ENCODE data around the gene RFWD3.

Gene RFWD3

DNA sequence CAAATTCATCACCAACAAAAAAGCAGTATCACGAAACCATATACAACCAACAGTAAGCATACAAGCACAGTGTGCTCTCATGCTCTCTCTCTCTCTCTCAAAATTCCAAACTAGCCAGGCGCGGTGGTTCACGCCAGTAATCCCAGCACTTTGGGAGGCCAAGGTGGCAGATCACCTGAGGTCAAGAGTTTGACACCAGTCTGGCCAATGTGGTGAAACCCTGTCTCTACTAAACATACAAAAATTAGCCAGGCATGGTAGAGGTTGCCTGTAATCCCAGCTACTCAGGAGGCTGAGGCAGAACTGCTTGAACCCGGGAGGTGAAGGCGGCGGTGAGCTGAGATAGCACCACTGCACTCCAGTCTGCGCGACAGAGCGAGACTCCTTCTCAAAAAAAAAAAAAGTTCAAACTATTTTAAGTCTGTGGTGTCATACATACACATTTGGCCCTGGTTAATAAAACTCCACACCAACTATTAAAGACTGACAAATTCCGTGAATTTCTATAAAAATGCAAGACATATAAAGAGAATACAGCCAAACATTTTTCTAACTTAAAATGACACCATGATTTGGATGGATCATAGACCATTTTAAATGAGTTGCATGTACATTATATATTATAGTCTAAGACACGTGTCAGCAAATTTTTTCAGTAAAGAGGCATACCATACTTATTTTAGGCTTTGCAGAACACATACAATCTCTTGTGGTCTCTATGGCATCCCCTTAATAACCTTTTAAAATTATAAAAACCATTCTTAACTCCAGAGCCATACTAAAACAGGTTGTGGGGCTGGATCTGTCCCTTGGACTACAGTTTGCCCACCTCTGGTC is 90.7 kb downstream of the RFWD3 start:
- DNase-seq, result no peak

DNA sequence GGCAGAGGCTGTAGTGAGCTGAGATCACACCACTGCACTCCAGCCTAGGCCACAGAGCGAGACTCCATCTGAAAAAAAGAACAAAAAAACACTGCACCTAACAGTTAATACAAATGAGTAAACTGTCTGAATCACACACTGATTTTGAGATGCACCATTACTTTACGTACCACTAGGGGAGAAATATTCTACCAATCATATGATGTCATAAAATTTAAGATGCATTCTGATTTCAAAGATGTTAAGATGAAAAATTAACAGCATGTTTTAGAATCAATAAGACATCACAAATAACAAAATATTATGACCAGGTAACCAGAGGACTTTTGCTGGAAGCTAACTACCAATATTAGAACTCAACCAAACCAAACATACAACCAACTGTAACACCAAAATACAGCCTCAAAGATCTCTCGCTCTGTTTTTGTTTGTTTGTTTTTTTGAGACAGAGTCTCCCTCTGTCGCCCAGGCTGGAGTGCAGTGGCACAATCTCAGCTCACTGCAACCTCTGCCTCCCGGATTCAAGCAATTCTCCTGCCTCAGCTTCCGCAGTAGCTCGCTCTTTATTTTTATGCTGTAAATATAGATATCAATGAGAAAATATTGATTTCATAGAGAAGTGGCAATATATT is 91.4 kb downstream of the RFWD3 start:
- no peak for DNase-seq

DNA sequence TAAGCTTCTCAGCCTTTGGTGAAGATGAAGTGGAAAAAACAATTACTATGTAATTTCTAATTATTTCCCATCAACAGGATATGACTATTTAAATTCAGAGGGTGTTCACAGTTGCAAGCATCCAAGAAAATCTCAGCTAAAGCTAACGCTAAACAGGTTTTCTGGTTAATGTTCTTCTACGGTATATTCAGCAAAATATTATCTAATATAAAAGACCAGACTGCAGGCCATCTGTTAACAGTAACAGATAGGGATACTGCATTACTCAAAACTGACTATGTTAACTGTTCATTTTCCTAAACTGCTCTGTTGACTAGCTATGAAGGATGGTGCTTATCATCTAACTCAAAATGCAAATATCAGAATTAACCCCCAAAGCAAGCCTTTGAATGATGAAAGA is 92.5 kb downstream of the RFWD3 start:
- DNase-seq, result no peak

DNA sequence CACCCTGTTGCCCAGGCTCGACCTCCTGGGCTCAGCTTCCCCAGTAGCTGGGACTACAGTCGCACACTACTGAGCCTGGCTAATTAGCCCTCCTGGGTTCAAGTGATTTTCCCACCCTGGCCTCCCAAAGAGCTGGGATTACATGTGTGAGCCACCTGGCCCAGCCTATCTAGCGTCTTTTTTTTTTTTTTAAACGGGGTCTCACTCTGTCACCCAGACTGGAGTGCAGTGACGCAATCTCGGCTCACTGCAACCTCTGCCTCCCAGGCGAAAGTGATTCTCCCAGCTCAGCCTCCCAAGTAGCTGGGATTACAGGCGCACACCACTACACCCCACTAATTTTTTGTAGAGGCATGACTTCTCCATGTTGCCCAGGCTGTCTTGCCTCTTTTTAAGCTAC is 93.1 kb downstream of the RFWD3 start:
- no peak for DNase-seq
